Adrenal gland (tissue), 12 donors: ENCODE measurements around the gene GH1. TPM values are rescaled to one million over a fixed set of nuclear protein-coding genes. Genes with fewer than 3 reads are reported as not detected.

Experiments used
- polyA plus RNA-seq, 3 donors: library from polyadenylated mRNA; stranded (reverse); fragments of 200-250 nt in 2 of 3; fragments of 350-450 nt in 1 of 3; fragmentation: Illumina TruSeq in 1 of 3; extraction: RNeasy Lipid Tissue Mini Kit (QIAGEN cat#74804) in 1 of 3; gene quantifications; one replicate each; pipeline ENCODE4 v1.2.3, GENCODE V29; 2013 to 2014
- small RNA-seq, 2 donors: library from RNA; depleted of rRNA; stranded (forward); fragments of <200 nt; gene quantifications; one replicate each; pipeline ENCODE3, GENCODE V24; 2016
- total RNA-seq, 9 donors: library from RNA; depleted of rRNA in 4 of 9; stranded (reverse); fragments of >200 nt in 4 of 9; fragments of 120-200 nt in 1 of 9; fragmentation: NEBNext Ultra II Directional in 1 of 9; extraction: Animal tissue kit (Norgen Biotek cat#: 25700) in 1 of 9; gene quantifications; one replicate each; pipeline versions ENCODE4 v1.1.0 to v1.2.4, GENCODE V29; 2013 to 2023
- donor health status: healthy with polysubstance abuse.
- donor health status: Bipolar disorder and iron deficiency.
- donor health status: DM: yes; HTN: yes; CAD: no.
- donor health status: DM: no; HTN: no; CAD: no.
- donor health status: DM: no; HTN: no; CAD: no.
- donor health status: DM: yes; HTN: yes; CAD: no.

GH1 gene
- total and polyA plus RNA-seq, 12 donors, result not detected

Small RNA genes lying within 50 kb of the gene (small RNA-seq; reads per million reads assigned to genes)
- gene AC040958.1 (0 reads per million in 2 donors), gene AC127029.1 (0 reads per million in 2 donors), gene GH1 (0 reads per million in 2 donors)

Other genes starting within 250 kb of the GH1 start
- gene LIMD2, start 218.7 kb downstream of the GH1 start, total RNA-seq, result 10 to 100 TPM in 7 of 9 donors, 1 to 10 TPM in 2; 6.3 to 20.1 (median 11.9) TPM
- gene LIMD2, start 218.7 kb downstream of the GH1 start, polyA plus RNA-seq, result 10 to 100 TPM in 2 of 3 donors, 1 to 10 TPM in 1; 2.5 to 76.3 (median 34.6) TPM
- 10 to 100 TPM; 16.7 to 91.1 (median 37.4) TPM for gene STRADA, start 177.0 kb downstream of the GH1 start, total RNA-seq
- gene STRADA, start 177.0 kb downstream of the GH1 start, polyA plus RNA-seq, result 10 to 100 TPM; 34.5 to 67.6 (median 53.9) TPM
- 100 to 1,000 TPM in 4 of 9 donors, 10 to 100 TPM in 5; 46.8 to 148 (median 98.1) TPM for gene CCDC47, start 145.2 kb downstream of the GH1 start, total RNA-seq
- gene CCDC47, start 145.2 kb downstream of the GH1 start, polyA plus RNA-seq, result 100 to 1,000 TPM in 1 of 3 donors, 10 to 100 TPM in 2; 24.2 to 216 (median 29.0) TPM
- gene DDX42, start 144.7 kb downstream of the GH1 start, total RNA-seq, result 10 to 100 TPM; 45.0 to 99.8 (median 82.5) TPM
- 100 to 1,000 TPM in 1 of 3 donors, 10 to 100 TPM in 2; 80.3 to 109 (median 88.8) TPM for gene DDX42, start 144.7 kb downstream of the GH1 start, polyA plus RNA-seq
- gene PSMC5, start 91.4 kb downstream of the GH1 start, total RNA-seq, result 100 to 1,000 TPM in 5 of 9 donors, 10 to 100 TPM in 4; 64.1 to 167 (median 125) TPM
- gene PSMC5, start 91.4 kb downstream of the GH1 start, polyA plus RNA-seq, result 100 to 1,000 TPM; 232 to 273 (median 247) TPM
- 10 to 100 TPM; 32.4 to 56.1 (median 42.9) TPM for gene FTSJ3, start 91.2 kb downstream of the GH1 start, total RNA-seq
- gene FTSJ3, start 91.2 kb downstream of the GH1 start, polyA plus RNA-seq, result 10 to 100 TPM; 19.4 to 54.1 (median 44.9) TPM
- gene SMARCD2, start 76.2 kb downstream of the GH1 start, total RNA-seq, result 100 to 1,000 TPM in 4 of 9 donors, 10 to 100 TPM in 5; 41.9 to 185 (median 85.0) TPM
- gene SMARCD2, start 76.2 kb downstream of the GH1 start, polyA plus RNA-seq, result 10 to 100 TPM; 43.1 to 53.7 (median 52.7) TPM
- under 1 TPM in 1 of 9 donors, not detected in 8; 0.61 TPM for gene CSH2, start 45.2 kb downstream of the GH1 start, total RNA-seq
- not detected for gene CSH2, start 45.2 kb downstream of the GH1 start, polyA plus RNA-seq
- gene GH2, start 36.9 kb downstream of the GH1 start, total RNA-seq, result not detected
- not detected for gene GH2, start 36.9 kb downstream of the GH1 start, polyA plus RNA-seq
- gene CSH1, start 22.3 kb downstream of the GH1 start, total RNA-seq, result 1 to 10 TPM in 1 of 9 donors, not detected in 8; 1.4 TPM
- not detected for gene CSH1, start 22.3 kb downstream of the GH1 start, polyA plus RNA-seq
- gene CSHL1, start 7.6 kb downstream of the GH1 start, total RNA-seq, result not detected
- not detected for gene CSHL1, start 7.6 kb downstream of the GH1 start, polyA plus RNA-seq
- gene CD79B, start 13.5 kb upstream of the GH1 start, total RNA-seq, result 1 to 10 TPM in 7 of 9 donors, under 1 TPM in 1, not detected in 1; 0.69 to 4.5 (median 2.2) TPM
- 1 to 10 TPM; 1.7 to 3.0 (median 2.5) TPM for gene CD79B, start 13.5 kb upstream of the GH1 start, polyA plus RNA-seq
- 1 to 10 TPM in 8 of 9 donors, under 1 TPM in 1; 0.30 to 4.2 (median 1.5) TPM for gene SCN4A, start 54.1 kb upstream of the GH1 start, total RNA-seq
- 1 to 10 TPM in 2 of 3 donors, under 1 TPM in 1; 0.42 to 1.9 (median 1.4) TPM for gene SCN4A, start 54.1 kb upstream of the GH1 start, polyA plus RNA-seq
- 1 to 10 TPM in 1 of 9 donors, under 1 TPM in 6, not detected in 2; 0.26 to 1.8 (median 0.57) TPM for gene PRR29, start 79.5 kb upstream of the GH1 start, total RNA-seq
- gene PRR29, start 79.5 kb upstream of the GH1 start, polyA plus RNA-seq, result under 1 TPM; 0.05 to 0.72 (median 0.71) TPM
- 10 to 100 TPM; 16.6 to 42.2 (median 18.7) TPM for gene ICAM2, start 101.8 kb upstream of the GH1 start, total RNA-seq
- gene ICAM2, start 101.8 kb upstream of the GH1 start, polyA plus RNA-seq, result 10 to 100 TPM in 2 of 3 donors, 1 to 10 TPM in 1; 9.6 to 40.5 (median 35.0) TPM
- gene ERN1, start 211.3 kb upstream of the GH1 start, total RNA-seq, result 100 to 1,000 TPM in 5 of 9 donors, 10 to 100 TPM in 4; 40.4 to 205 (median 111) TPM
- 10 to 100 TPM; 31.9 to 52.4 (median 32.6) TPM for gene ERN1, start 211.3 kb upstream of the GH1 start, polyA plus RNA-seq